H9 (cell line): ENCODE results near the gene SKIC2. TPM values are rescaled to one million over a fixed set of nuclear protein-coding genes. Genes with fewer than 3 reads are reported as not detected.
"Not testable (repeated sequence)": the region's sequence is repeated elsewhere in the genome, so short reads cannot be mapped to it uniquely, and the experiment has no call there.

Source experiments
- DNase-seq: peaks from one replicate; pipeline ENCODE4 v3.0.0-alpha.2; 2017
- H2AFZ ChIP-seq: one replicate; pipeline ENCODE4 v1.6.1; 2013; ENCODE audit warnings: mild to moderate bottlenecking, low read length, control low read depth, moderate library complexity
- H2AK5ac ChIP-seq: 2 replicates; pipeline ENCODE4 v1.6.1; 2013; ENCODE audit warnings: low read length, control low read depth, mixed read lengths; ENCODE audit not compliant: insufficient read length
- H2BK120ac ChIP-seq: one replicate; pipeline ENCODE4 v1.6.1; 2013; ENCODE audit warnings: low read depth, mild to moderate bottlenecking, low read length, control low read depth, inconsistent platforms; ENCODE audit not compliant: poor library complexity, severe bottlenecking
- H2BK12ac ChIP-seq: 2 replicates; pipeline ENCODE4 v1.6.1; 2013; ENCODE audit warnings: low read length, control low read depth, mixed read lengths, low read depth; ENCODE audit not compliant: insufficient read length
- H2BK15ac ChIP-seq: 2 replicates; pipeline ENCODE4 v1.6.1; 2013; ENCODE audit warnings: low read depth, low read length, control low read depth
- H2BK20ac ChIP-seq: one replicate; pipeline ENCODE4 v1.6.1; 2013; ENCODE audit warnings: low read depth, mild to moderate bottlenecking, low read length, control low read depth, inconsistent platforms; ENCODE audit not compliant: poor library complexity, severe bottlenecking
- H2BK5ac ChIP-seq: 2 replicates; pipeline ENCODE4 v1.6.1; 2013; ENCODE audit warnings: low read length, control low read depth, mixed read lengths; ENCODE audit not compliant: insufficient read length
- H3K14ac ChIP-seq: 2 replicates; pipeline ENCODE4 v1.6.1; 2013; ENCODE audit warnings: low read length, control low read depth; ENCODE audit not compliant: insufficient read depth
- H3K18ac ChIP-seq: 2 replicates; pipeline ENCODE4 v1.6.1; 2013; ENCODE audit warnings: low read depth, mild to moderate bottlenecking, mixed read lengths, low read length, control low read depth; ENCODE audit not compliant: insufficient read length
- H3K23ac ChIP-seq: 2 replicates; pipeline ENCODE4 v1.6.1; 2013; ENCODE audit warnings: low read length, control low read depth, mixed read lengths, low read depth; ENCODE audit not compliant: insufficient read length
- H3K23me2 ChIP-seq: 2 replicates; pipeline ENCODE4 v1.6.1; 2013; ENCODE audit warnings: low read depth, mild to moderate bottlenecking, mixed read lengths, low read length, control low read depth; ENCODE audit not compliant: insufficient read length, poor library complexity, severe bottlenecking
- H3K27ac ChIP-seq: 2 replicates; pipeline ENCODE4 v1.5.1; 2013; ENCODE audit warnings: low read length, control low read depth, mixed read lengths, low read depth; ENCODE audit not compliant: insufficient read length
- H3K27me3 ChIP-seq: 2 replicates; pipeline ENCODE4 v1.6.1; 2013; ENCODE audit warnings: low read length, control low read depth, inconsistent platforms; ENCODE audit not compliant: insufficient read depth
- H3K4ac ChIP-seq: 2 replicates; pipeline ENCODE4 v1.6.1; 2013; ENCODE audit warnings: low read depth, mild to moderate bottlenecking, control low read depth, inconsistent platforms, low read length, moderate library complexity
- H3K4me1 ChIP-seq: 2 replicates; pipeline ENCODE4 v1.6.1; 2013; ENCODE audit warnings: low read length, control low read depth, inconsistent platforms; ENCODE audit not compliant: insufficient read depth
- H3K4me2 ChIP-seq: 2 replicates; pipeline ENCODE4 v1.6.1; 2013; ENCODE audit warnings: low read length, control low read depth, mixed read lengths; ENCODE audit not compliant: insufficient read length, insufficient read depth
- H3K56ac ChIP-seq: 2 replicates; pipeline ENCODE4 v1.6.1; 2013; ENCODE audit warnings: low read depth, mild to moderate bottlenecking, mixed read lengths, low read length, control low read depth; ENCODE audit not compliant: insufficient read length
- H3K79me1 ChIP-seq: 2 replicates; pipeline ENCODE4 v1.6.1; 2013; ENCODE audit warnings: low read depth, mild to moderate bottlenecking, moderate library complexity, low read length, control low read depth, inconsistent platforms; ENCODE audit not compliant: insufficient read depth, poor library complexity, severe bottlenecking
- H3K79me2 ChIP-seq: 2 replicates; pipeline ENCODE4 v1.6.1; 2013; ENCODE audit warnings: low read length, control low read depth, inconsistent platforms; ENCODE audit not compliant: insufficient read depth
- H3K9ac ChIP-seq: 2 replicates; pipeline ENCODE4 v1.6.1; 2013; ENCODE audit warnings: low read length, control low read depth, mixed read lengths; ENCODE audit not compliant: insufficient read length; ENCODE audit errors: extremely low read depth
- H3K9me3 ChIP-seq: one replicate; pipeline ENCODE4 v1.6.1; 2013; ENCODE audit warnings: low read depth, low read length, inconsistent platforms; ENCODE audit not compliant: control insufficient read depth
- H3T11ph ChIP-seq: one replicate; pipeline ENCODE4 v1.6.1; 2013; ENCODE audit warnings: mild to moderate bottlenecking, low read length, control low read depth, inconsistent platforms
- H4K20me1 ChIP-seq: one replicate; pipeline ENCODE4 v1.6.1; 2013; ENCODE audit not compliant: control insufficient read depth, insufficient read length, insufficient read depth
- H4K5ac ChIP-seq: 2 replicates; pipeline ENCODE4 v1.6.1; 2013; ENCODE audit warnings: low read depth, mild to moderate bottlenecking, mixed read lengths, low read length, control low read depth; ENCODE audit not compliant: insufficient read length
- H4K8ac ChIP-seq: replicated peaks from 2 replicates; pipeline ENCODE4 v1.6.1; 2013; ENCODE audit warnings: low read length, control low read depth, mixed read lengths, low read depth; ENCODE audit not compliant: insufficient read length
- H4K91ac ChIP-seq: 2 replicates; pipeline ENCODE4 v1.6.1; 2013; ENCODE audit warnings: low read depth, mild to moderate bottlenecking, moderate library complexity, mixed read lengths, low read length, control low read depth; ENCODE audit not compliant: insufficient read length
- H3K27ac Mint-ChIP-seq, 3 experiments: 2 replicates in 2 of 3; 3 replicates in 1 of 3; pipeline ENCODE4 v1.8.0; 2020 to 2021; ENCODE audit warnings: mixed read lengths in 3 of 3, mild to moderate bottlenecking in 1 of 3, moderate library complexity in 1 of 3
- H3K27me3 Mint-ChIP-seq: 2 replicates; pipeline ENCODE4 v1.8.0; 2021; ENCODE audit warnings: low read depth, mild to moderate bottlenecking, moderate library complexity, mixed read lengths
- H3K36me3 Mint-ChIP-seq, 3 experiments: 2 replicates in 2 of 3; 3 replicates in 1 of 3; pipeline ENCODE4 v1.8.0; 2020 to 2021; ENCODE audit warnings: low read depth in 3 of 3, mixed read lengths in 3 of 3; ENCODE audit not compliant: insufficient read depth in 1 of 3
- H3K4me1 Mint-ChIP-seq, 2 experiments: 2 replicates each; pipeline ENCODE4 v1.8.0; 2020; ENCODE audit warnings: mixed read lengths in 2 of 2
- H3K4me3 Mint-ChIP-seq, 2 experiments: 2 replicates in 1 of 2; 3 replicates in 1 of 2; pipeline ENCODE4 v1.8.0; 2020 to 2021; ENCODE audit warnings: mild to moderate bottlenecking in 2 of 2, mixed read lengths in 2 of 2, moderate library complexity in 1 of 2
- H3K9me3 Mint-ChIP-seq, 2 experiments: 2 replicates in 1 of 2; 3 replicates in 1 of 2; pipeline ENCODE4 v1.8.0; 2020; ENCODE audit warnings: mild to moderate bottlenecking in 2 of 2, mixed read lengths in 2 of 2, moderate library complexity in 1 of 2
- WGBS: extraction: QIAGEN DNeasy Blood & Tissue Kit; methylation state at CpG from one replicate; pipeline ENCODE4 v1.1.7; 2013; ENCODE audit warnings: missing lambda C conversion rate, low lambda C conversion rate, mixed read lengths; ENCODE audit not compliant: insufficient read length; ENCODE audit errors: extremely low coverage; 5-methylcytosine and 5-hydroxymethylcytosine counted together
- total RNA-seq: library from RNA; stranded (reverse); gene quantifications from 2 replicates; pipeline ENCODE4 v1.2.1, GENCODE V29; 2021

Gene SKIC2
- total RNA-seq, 1 experiment from 2014 or later, result 86.2 TPM

- H4K5ac ChIP-seq, H3K4me2 ChIP-seq, H3K23me2 ChIP-seq, H4K8ac ChIP-seq, H3K4me1 ChIP-seq, H3K27ac Mint-ChIP-seq, H3K9me3 Mint-ChIP-seq, H2BK120ac ChIP-seq, H2BK5ac ChIP-seq, H3K27me3 Mint-ChIP-seq, H3K79me1 ChIP-seq, H3K27ac ChIP-seq, H3K14ac ChIP-seq, H3K27me3 ChIP-seq, H3K4me1 Mint-ChIP-seq, H3K9me3 ChIP-seq, H2AFZ ChIP-seq, H2BK12ac ChIP-seq, H4K20me1 ChIP-seq, H3T11ph ChIP-seq, H3K18ac ChIP-seq, H3K4me3 Mint-ChIP-seq, H2AK5ac ChIP-seq, H3K9ac ChIP-seq, H2BK20ac ChIP-seq, H3K4ac ChIP-seq, H3K56ac ChIP-seq, H3K36me3 Mint-ChIP-seq, H4K91ac ChIP-seq, DNase-seq, H3K23ac ChIP-seq, H3K79me2 ChIP-seq, H2BK15ac ChIP-seq: not testable (repeated sequence)
- no CpG with 5 or more reads among the region's 7 CpGs for WGBS
Measured at GRCh38 chr6:32003301-32003700, 44.3 kb downstream of the SKIC2 start.

GRCh38 chr6:32004393-32004792 lies 45.4 kb downstream of the SKIC2 start:
- not testable (repeated sequence) for H3T11ph ChIP-seq, H4K20me1 ChIP-seq, H3K14ac ChIP-seq, H3K36me3 Mint-ChIP-seq, H3K79me2 ChIP-seq, H2BK5ac ChIP-seq, H3K9me3 Mint-ChIP-seq, H3K9me3 ChIP-seq, H3K56ac ChIP-seq, H3K4me3 Mint-ChIP-seq, H4K91ac ChIP-seq, H3K18ac ChIP-seq, H3K27ac ChIP-seq, H3K23ac ChIP-seq, H2BK120ac ChIP-seq, H2BK12ac ChIP-seq, H3K27me3 Mint-ChIP-seq, H3K4me1 ChIP-seq, H3K79me1 ChIP-seq, H2AFZ ChIP-seq, H3K27ac Mint-ChIP-seq, H3K23me2 ChIP-seq, H2BK20ac ChIP-seq, H3K9ac ChIP-seq, H3K4ac ChIP-seq, H3K4me2 ChIP-seq, H2BK15ac ChIP-seq, H3K4me1 Mint-ChIP-seq, DNase-seq, H3K27me3 ChIP-seq, H4K5ac ChIP-seq, H2AK5ac ChIP-seq, H4K8ac ChIP-seq
- no CpG with 5 or more reads among the region's 4 CpGs for WGBS
